ENCODE data around the gene GPC6.

The GPC6 gene

DNA sequence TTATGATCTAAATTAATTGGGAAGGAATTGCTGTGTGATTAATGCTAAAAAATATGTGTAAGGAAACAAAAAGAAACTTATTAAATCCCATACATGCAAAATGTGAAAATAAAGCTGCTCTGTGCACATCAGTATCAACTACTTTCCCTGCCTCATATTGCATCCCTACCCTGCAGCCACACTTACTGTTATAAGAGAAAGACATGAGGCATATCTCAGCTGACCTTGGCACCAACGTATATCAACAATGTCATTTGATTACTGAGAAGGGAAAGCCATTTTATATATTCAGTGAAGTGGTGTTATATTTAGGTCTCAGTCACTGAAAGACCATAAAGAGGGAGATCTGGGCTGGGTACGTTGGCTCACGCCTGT is 585.1 kb downstream of the GPC6 start:
- FAIRE-seq (no peak), DNase-seq (ENCODE audit: low spot score) (no peak)

DNA sequence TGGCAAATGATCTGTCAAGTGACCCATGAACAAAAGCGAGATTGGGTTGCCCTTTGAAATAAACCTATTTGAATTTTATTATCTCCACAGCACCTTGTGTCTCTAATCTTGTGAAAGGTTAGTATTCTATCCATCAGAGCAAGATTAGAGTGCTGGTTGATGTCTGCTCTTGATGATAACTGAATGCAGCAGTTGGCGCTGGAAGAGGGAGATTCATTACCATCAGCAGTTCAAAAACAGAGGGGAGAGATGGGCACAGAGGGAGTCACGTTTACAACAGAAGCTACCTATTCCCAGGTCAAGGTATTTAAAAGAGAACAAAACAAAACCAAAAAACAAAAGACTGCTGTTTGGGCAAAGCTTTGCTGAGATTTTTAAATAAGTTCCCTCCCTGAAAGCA is 588.1 kb downstream of the GPC6 start:
- no peak for FAIRE-seq
- no peak for DNase-seq (ENCODE audit: low spot score)

DNA sequence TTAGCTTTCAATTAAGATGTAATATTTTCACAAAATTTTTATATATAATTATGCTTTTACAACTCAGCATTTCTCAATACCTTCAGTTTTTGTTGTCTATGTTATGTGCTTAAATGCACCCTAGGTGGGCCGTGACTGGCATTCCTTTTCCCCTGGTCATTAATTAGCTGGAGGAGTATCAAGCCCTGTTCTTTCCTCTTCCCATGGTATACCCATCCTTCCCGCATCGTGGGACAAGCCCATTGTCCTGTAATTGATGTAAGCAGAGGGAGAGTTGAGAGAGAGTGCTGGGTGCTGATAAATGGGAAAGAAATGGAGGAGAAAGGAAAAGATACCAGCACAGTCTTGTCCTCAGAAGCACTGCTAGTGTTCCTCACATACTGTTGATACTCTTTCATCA is 591.7 kb downstream of the GPC6 start:
- DNase-seq (ENCODE audit: low spot score) (no peak), FAIRE-seq (no peak)

DNA sequence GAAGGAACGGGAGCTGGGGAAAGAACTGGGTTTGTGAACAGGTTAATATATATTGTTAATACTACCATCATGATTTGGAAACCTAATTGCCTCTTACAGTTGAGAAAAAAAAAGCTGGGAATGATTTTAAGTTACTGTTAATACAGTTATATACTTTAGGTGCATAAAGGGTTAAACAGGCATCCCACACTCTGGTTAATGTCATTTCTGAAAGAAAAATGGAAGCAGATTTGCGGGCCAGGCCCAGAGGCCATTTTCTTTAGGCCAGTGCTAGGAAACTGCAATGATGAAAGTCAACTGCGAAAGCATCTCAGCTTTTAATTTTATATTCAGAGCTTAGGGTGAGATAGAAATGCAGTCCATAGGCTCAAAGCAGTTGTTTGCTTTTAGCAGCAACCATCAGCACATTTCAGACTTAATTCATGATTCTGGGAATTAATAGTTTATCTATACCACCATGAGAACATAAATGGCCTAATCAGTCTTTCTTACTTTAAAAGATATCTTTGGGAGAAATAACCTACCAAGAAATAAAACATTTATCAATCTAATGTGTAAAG is 592.8 kb downstream of the GPC6 start:
- FAIRE-seq: no peak
- no peak for DNase-seq (ENCODE audit: low spot score)

DNA sequence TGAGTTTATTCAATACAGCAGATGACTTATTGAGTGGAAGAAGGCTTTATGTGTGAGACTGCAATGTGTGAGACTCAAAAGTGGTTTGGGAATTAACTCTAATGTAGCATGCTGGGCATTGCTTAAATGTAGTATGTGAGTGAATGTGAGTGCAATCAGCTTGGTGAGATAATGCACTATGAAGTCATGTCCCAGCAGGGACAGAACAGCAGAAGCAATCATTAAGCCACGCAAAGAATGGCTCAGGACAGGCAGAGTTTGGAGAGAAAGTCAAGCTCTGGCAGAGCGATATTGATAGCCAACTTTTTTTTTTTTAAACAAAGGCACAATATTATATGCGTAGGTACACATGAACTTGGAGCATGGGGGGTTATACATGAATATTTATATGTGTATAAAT is 597.7 kb downstream of the GPC6 start:
- no peak for FAIRE-seq
- DNase-seq (ENCODE audit: low spot score): no peak

DNA sequence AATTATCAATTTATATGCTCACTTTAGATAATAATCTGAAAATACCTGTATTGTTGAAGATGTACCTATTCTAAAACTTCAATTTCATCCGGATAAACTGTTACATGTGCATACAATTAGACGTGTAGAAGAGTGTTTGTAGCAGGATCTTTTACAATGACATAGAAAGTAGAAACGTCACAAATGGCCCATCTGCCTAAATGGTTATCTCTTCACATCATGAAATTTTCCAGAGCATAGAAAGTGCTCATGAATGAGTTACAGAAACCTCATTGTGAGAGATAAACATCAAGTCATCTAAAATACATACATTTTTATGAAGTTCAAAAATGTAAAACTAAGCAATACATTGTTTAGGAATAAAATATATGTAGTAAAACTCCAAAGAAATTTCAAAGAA is 607.4 kb downstream of the GPC6 start:
- DNase-seq (ENCODE audit: low spot score) (no peak), FAIRE-seq (no peak)

DNA sequence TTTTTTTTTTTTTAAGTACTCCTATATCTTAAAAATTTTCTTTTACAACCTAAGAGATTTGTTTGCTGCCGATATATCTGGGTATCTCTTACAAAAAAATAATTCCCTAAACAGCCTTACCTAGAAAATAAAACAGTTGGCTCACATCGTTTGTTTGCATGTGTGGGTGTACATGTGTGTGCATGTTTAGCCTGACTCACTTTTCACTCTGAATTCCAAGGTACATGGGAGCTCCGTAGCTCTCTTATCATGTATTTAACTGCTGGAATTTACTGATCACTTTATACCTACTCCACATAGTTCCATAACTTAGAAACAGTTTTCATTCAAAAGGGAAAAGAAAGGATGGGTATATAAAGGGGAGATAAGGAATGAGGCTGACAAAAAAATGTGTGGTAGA is 616.5 kb downstream of the GPC6 start:
- FAIRE-seq (no peak), DNase-seq (ENCODE audit: low spot score) (no peak)

DNA sequence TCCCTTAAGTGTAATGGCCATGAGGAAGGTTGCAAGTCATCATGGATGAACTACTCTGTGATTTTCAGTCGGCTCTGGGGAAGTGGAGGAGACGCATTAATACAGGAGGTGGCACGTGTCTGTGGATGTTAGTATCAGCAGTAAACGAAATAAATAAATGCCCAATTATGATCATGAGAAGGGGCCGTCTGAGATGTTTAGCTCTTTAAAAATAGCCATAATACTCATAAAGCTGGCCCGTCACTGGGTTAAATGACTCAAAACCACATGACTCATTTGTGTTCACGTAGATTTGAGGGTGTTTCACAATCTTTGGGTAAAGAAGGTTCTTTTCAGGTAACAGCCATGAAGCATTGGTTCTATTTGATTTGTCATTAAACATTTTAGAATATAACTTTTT is 620.6 kb downstream of the GPC6 start:
- DNase-seq (ENCODE audit: low spot score) (peak; percentile 44), FAIRE-seq (peak; percentile 88)

DNA sequence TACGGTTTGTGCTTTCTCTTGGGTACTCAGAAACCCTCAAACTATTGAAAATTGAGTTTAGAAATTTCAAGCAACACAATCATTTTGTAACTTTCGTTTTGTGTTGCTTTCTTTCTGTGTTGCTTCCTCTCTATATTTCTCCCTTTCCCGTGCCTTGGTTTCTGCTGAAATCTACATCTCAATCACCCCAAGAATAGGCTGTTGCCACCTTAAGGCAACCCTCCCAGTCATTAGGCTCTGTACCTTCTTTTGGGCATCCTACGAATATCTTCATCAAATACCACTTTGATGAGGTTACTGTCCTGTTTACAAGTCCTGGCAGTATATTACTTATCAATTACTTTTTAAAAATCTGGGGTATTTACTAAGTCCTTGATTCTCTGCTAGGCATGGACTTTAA is 621.6 kb downstream of the GPC6 start:
- no peak for FAIRE-seq
- no peak for DNase-seq (ENCODE audit: low spot score)

DNA sequence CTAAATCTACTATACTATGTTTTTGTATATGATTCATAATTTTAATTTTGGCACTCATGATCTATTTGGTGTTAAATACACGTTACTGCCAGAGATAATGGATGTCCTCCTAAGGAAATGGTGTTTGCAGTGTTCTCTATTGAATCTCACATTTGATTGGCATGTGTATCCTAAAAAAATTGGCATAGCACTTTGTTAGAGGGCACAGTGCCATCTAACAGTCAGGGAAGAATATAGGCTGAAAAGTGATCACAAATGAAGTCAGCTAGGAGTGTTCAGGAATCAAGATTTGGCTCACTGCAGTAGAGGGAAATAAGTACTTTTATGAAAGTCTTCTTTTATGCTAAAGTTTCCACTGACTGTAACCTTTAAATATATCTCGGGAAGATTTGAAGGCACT is 624.6 kb downstream of the GPC6 start:
- FAIRE-seq (no peak), DNase-seq (ENCODE audit: low spot score) (no peak)

DNA sequence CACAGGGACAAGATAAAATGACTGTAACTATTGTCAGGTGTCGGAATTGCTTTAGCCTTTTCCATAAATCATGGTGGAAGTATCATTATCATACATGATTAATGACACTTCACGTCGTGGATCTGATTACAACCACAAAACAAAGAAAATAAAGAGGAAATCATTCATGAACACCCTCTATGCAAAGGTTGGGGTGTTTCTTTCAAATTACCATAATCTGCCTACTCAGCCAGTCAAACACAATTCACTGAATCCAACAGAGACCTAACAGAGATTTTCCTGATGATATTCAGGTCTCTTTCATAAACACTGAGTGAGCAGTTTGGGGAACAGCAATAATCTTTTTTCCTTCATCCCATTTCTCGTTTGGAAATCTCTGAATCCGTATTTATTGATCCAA is 627.3 kb downstream of the GPC6 start:
- FAIRE-seq (no peak), DNase-seq (ENCODE audit: low spot score) (no peak)

DNA sequence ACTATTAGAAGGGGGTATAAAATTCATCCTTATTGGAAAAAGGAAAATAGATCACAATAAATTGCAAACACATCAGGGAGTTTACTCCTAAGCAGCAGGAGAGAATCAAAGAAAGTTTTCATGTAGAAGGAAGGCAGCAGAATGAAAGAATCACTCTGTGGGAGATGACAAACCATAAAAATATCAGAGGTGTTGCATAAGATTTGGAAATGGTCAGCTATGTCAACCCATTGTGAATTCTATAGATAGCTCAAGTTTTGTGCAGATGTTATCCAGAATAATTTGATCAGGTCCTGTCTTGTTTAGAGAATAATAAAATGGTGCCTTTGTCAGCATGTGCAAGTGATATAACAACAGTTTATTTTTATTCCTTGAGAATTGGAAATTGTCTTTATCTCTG is 630.5 kb downstream of the GPC6 start:
- FAIRE-seq: no peak

DNA sequence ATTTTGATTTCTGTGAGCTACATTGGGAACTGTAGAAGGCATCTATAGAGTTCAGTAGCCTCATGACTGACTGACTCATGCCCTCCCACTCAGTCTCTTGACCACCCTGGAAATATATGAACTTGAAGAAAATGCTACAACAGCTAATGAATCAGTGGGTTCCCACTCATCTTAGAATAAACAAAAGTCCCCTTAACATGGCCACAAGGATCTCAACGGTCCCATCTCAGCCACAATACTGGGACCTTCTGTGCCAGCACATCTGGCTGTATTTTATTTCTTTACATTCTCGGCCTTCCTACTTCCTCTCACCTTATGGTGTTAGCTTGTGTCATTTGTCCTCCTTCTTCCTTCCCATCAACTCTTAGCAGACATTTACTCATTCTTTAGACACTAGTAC is 633.1 kb downstream of the GPC6 start:
- DNase-seq (ENCODE audit: low spot score) (peak; percentile 37), FAIRE-seq (peak; percentile 35)

More for the DNA sequence above, 630.5 kb downstream of the GPC6 start:
- no peak for DNase-seq (ENCODE audit: low spot score)

DNA sequence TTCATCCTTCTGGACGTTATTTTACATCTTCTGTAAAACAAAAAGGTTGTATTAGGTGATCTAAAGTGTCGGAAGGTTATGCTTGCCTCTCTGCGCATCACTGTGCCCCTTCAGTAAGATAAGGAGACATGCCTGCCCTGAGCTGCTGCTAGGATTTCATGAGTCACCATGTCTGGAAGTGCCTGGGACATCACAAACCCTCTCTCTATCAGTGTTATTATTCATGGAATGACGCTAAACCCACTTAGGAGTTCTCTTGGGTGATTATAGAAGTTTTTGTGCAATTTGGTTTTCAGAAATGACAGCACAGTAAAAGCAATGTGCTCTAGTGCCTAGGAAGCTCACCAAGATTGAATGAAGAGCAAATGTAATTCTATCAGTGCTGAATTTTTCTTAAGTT is 635.2 kb downstream of the GPC6 start:
- DNase-seq (ENCODE audit: low spot score): peak; percentile 72
- FAIRE-seq: peak; percentile 91

DNA sequence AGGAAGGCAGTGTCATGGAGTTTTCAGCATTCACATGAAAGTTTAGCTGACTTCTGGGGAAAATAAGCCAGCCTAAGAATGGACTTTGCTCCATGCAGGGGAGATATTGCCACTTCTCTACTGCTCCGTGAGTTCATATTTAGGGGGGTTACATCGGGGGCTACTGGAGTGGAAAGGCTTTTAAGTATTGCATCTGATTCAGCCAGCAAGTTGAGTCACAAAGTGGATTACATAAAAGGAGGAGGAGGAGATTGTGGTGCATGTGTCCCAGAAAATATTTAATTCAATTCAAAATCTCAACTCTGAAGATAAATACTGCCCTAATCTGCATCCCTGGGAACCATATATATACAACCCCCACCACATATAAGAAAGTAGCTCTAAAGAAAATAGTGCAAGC is 635.7 kb downstream of the GPC6 start:
- DNase-seq (ENCODE audit: low spot score) (peak; percentile 45), FAIRE-seq (peak; percentile 67)

DNA sequence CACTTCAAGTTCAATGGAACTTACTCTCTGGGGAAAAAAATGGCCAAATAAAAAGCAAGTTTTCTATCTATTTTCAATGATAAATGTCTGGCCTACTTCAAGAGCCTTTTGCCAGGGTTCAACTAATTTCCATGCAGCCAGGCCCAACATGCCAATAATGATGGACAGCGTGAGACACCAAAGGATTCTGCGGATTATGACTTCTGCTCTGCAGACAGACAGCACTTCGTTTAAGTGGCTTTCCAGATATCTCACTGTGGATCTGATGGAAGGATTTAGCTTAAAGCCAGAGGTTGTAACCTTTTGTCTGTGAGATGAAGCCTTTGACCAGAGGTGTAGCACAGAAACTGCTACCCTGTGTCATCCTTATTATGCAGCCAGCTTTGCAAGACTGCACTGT is 638.6 kb downstream of the GPC6 start:
- FAIRE-seq: no peak
- DNase-seq (ENCODE audit: low spot score): no peak

DNA sequence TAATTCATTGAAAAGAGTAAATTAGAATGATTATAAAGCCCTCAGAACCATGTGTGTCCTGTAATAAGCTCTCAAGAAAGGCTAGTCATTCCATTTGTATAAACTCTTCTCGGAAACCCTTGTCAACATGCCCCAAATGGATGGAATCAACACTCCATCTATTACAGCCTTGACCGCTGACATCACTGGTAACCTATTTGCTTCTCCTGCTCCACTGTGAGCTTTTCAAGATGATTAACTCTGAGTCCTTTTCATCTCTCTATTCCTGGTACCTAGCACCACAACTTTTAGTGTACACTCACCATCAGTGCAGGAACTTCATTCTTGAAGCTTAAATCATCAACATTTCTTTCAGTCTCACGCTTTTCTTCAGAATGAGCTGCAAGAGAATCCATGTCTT is 640.9 kb downstream of the GPC6 start:
- FAIRE-seq (no peak), DNase-seq (ENCODE audit: low spot score) (peak; percentile 13)

DNA sequence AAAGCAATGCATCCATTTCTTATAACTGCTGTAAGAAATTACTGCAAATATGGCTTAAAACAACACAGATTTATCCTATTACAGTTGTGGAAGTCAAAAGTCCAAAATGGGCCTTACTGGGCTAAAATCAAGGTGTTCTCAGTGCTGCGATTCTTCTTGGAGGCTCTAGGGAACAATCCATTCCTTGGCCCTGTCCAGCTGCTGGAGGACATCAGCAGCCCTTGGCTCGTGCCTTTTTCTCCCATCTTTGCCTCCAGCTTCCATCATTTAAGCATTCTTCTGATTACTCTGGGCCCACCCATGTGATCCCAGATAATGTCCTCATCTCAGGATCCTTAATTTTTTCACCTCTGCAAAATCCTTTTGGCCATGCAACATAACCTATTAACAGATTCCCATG is 645.8 kb downstream of the GPC6 start:
- DNase-seq (ENCODE audit: low spot score): no peak
- no peak for FAIRE-seq

DNA sequence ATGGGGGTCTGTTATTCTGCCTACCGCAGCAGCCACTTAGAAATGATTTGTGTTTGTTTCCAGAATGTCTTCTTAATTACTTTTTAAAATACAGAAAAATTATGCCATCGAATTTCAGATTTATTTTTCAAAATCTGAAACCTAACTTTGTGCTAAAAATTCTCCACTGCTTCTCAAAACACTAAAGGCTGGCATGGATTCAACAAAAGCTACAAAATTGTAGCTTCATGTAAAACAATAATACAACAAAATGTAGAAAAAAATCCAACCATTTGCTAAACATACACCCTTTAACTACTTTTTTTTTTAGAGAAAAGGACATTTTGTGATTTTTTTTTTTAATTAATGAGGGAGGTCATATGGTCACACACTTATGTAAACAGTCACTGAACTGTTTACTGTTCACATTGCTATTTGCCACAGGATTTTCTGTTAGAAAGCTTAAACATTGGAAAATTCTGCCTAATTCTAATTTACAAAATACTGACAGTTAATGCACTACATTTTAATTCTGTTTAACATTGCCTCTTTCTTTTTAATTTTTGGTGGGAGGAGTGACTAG is 646.3 kb downstream of the GPC6 start:
- FAIRE-seq (no peak), DNase-seq (ENCODE audit: low spot score) (no peak)

DNA sequence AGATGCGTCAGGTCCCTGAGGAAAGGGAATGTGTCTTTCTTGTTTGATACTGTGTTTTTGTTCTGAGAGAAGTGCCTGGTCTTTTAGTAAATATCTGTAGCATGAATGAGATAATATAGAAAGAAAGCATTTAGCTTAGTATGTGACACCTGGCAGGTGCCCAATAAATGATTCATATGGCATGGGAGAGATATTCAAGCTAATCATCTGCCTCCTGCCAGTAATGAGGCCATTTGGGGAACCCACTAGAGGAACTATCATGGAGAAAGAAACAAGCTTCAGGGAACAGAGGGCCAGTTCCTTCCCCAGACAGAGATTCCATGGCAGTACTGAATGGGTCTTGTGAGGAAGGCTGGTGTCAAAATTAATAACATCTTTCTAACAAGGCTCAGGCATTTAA is 648.9 kb downstream of the GPC6 start:
- no peak for FAIRE-seq
- DNase-seq (ENCODE audit: low spot score): peak; percentile 30

DNA sequence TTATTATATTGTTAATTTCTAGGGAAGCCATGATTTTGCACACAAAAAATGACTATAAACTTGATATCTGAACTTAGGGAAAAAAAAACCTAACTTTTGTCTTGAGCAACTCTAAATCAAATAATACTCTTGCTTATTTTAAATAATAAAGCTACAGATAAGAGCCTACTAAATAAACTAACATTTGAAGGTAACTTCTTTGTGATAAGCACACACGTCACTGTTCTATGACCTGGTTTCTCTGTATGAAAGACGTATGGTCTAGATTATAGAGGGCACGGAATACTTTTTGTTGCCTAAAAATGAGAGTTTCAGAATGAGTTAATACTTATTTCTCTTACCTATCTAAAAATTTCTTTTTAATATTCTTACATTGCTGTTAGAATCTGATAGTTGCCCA is 649.6 kb downstream of the GPC6 start:
- FAIRE-seq: no peak

DNA sequence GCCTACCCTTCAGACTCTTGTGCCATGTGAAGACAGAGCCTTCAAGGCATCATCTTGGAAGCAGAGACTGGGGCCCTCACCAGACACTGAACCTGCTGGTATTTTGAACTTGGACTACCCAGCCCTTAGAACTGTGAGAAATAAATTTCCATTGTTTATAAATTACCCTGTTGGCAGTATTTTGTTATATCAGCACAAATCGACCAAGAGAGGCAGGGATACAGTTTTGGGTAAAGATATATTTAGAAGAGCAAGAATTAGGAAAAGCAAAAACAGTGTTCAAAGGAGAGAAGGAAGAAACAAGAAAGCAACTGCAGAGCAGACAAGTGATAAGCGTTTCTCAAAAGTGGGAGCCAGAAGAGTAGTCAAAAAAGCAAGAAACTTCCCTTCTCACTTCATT is 652.1 kb downstream of the GPC6 start:
- FAIRE-seq (no peak), DNase-seq (ENCODE audit: low spot score) (no peak)

More for the DNA sequence above, 649.6 kb downstream of the GPC6 start:
- no peak for DNase-seq (ENCODE audit: low spot score)

DNA sequence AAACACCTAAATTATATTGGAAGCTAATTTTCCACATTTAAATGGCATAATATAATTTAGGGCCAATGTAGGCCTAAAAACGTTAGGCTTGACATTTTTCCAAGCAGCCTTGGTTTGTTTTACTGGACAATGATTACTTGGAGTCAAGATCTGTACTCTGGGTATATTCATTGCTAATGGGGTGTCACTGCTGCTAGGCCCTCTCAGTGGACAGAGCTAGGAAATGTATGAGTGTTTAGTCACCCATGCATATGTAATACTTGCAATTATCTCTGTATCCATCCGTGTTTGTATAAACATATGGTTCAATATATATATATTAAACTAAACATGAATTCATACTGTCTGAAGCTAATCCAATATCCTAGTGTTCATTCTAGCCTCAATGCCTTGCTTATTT is 654.8 kb downstream of the GPC6 start:
- DNase-seq (ENCODE audit: low spot score) (no peak), FAIRE-seq (no peak)

DNA sequence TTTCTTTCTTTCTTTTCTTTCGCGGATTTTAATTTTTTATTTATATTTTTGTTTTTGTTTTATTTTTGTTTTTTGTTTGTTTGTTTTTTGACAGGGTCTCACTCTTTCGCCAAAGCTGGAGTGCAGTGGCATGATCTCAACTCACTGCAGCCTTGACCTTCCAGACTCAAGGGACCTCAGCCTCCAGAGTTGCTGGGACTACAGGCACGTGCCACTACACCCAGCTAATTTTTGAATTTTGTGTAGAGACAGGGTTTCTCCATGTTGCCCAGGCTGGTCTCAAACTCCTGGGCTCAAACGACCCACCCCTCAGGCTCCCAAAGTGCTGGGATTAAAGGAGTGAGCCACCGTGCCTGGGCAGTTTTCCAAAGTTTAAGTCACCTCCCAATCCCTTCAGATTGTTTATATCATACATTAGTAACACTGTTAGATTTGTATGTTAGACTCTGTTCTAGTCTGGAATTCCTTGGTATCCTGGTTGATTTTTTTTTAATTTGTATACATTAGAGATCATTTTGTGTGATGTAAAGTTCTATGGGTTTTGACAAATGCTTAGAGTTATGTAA is 655.6 kb downstream of the GPC6 start:
- DNase-seq (ENCODE audit: low spot score): peak; percentile 10
- no peak for FAIRE-seq

Measured in RCC 7860 (cell line).